ENCODE measurements around the gene CPNE1.

- no peak for TF ChIP-seq POLR2A (IDR thresholded peaks at IDR 0.05)
- TF ChIP-seq CTCF (IDR thresholded peaks at IDR 0.05): no peak
Observed at GRCh38 chr20:35710039-35710438, 45.3 kb upstream of the CPNE1 start.

Data from Peyer's patch (tissue), 4 donors.